ENCODE measurements around the gene NIFK.

The NIFK gene

DNA sequence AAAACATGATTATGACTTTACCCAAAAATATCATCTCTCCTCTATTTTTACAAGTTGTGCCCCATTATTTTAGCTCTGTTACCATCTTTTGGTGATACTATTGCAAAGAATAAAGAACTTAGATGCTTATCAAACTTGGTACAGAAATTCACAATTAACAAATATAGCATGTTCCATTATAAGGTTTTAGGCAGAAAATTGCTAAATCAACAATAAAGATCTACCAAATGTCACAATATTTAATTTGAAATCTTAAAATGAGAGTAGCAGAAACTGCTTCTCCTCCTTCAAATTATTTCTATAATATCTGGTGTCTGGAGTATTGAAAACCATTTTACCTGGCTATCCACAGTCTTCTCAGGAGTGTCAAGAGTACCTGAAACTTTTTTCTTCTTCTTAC lies 8.7 kb downstream of the NIFK start:
- peaks cover 33% of the 10 kb centered on the region for H3K36me3 ChIP-seq
- H3K27ac ChIP-seq: no peak overlapping the region
- no peaks in the 10 kb centered on the region for H3K27me3 ChIP-seq
- TF ChIP-seq, protein P1, sequence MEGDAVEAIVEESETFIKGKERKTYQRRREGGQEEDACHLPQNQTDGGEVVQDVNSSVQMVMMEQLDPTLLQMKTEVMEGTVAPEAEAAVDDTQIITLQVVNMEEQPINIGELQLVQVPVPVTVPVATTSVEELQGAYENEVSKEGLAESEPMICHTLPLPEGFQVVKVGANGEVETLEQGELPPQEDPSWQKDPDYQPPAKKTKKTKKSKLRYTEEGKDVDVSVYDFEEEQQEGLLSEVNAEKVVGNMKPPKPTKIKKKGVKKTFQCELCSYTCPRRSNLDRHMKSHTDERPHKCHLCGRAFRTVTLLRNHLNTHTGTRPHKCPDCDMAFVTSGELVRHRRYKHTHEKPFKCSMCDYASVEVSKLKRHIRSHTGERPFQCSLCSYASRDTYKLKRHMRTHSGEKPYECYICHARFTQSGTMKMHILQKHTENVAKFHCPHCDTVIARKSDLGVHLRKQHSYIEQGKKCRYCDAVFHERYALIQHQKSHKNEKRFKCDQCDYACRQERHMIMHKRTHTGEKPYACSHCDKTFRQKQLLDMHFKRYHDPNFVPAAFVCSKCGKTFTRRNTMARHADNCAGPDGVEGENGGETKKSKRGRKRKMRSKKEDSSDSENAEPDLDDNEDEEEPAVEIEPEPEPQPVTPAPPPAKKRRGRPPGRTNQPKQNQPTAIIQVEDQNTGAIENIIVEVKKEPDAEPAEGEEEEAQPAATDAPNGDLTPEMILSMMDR (IDR thresholded peaks at IDR 0.05): no peak
- no peak overlapping the region for H3K4me3 ChIP-seq (ENCODE audit: low read depth in 1 of 2, low read length in 1 of 2)
- H3K9me3 ChIP-seq: no peaks in the 10 kb centered on the region
- H3K4me1 ChIP-seq (ENCODE audit: control insufficient read depth in 1 of 2, insufficient read depth in 1 of 2, low read depth in 1 of 2, low read length in 1 of 2): no peaks in the 10 kb centered on the region

DNA sequence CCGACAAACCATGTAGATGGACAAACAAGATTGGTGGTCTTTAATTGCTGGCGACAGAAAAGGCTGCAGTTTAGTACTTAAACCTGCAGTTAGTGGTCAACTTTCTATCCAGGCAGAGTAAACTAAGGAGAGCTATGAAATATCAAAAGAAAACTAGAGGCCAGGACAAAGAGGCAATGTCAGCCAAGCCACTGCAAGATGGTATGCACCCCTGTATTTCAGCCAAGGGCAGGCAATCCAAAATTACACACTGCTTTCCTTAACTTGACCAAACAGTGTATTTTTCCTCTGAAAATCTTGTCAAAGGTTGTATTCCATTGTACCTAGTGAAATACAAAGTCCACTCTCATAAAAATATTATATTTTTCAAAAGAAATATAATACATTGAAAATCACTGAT lies 9.3 kb downstream of the NIFK start:
- Histone ChIP-seq H3K4me3 (ENCODE audit: low read depth in 1 of 2, low read length in 1 of 2) (no peak overlapping the region), H3K27ac (no peak overlapping the region), H3K36me3 (peaks cover 33% of the 10 kb centered on the region), H3K27me3 (no peaks in the 10 kb centered on the region), H3K4me1 (ENCODE audit: control insufficient read depth in 1 of 2, insufficient read depth in 1 of 2, low read depth in 1 of 2, low read length in 1 of 2) (no peaks in the 10 kb centered on the region), H3K9me3 (no peaks in the 10 kb centered on the region)
- TF ChIP-seq, protein P1 (IDR thresholded peaks at IDR 0.05): no peak

DNA sequence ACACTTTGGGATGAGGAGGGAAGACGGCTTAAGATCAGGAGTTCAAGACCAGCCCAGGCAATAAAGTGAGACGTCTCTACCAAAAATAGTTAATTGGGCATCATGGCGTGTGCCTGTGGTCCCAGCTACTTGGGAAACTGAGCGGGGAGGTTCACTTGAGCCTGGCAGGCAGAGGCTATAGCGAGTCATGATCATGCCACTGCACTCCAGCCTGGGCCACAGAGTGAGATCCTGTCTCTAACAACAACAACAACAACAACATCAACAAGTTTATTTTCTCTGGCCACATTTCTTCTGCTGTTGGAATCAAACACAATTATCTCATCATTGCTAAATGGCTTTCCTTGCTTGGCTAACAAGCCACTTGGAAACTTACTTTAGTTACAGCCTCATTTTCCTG lies 13.4 kb downstream of the NIFK start:
- H3K36me3 ChIP-seq: peaks cover 18% of the 10 kb centered on the region
- no peak overlapping the region for H3K27ac ChIP-seq
- peaks cover 4 to 6% of the 10 kb centered on the region in 2 experiments for H3K4me1 ChIP-seq (ENCODE audit: control insufficient read depth in 1 of 2, insufficient read depth in 1 of 2, low read depth in 1 of 2, low read length in 1 of 2)
- H3K9me3 ChIP-seq: no peaks in the 10 kb centered on the region
- no peak overlapping the region for H3K4me3 ChIP-seq (ENCODE audit: low read depth in 1 of 2, low read length in 1 of 2)
- no peaks in the 10 kb centered on the region for H3K27me3 ChIP-seq
- TF ChIP-seq, protein P1 (IDR thresholded peaks at IDR 0.05): no peak

DNA sequence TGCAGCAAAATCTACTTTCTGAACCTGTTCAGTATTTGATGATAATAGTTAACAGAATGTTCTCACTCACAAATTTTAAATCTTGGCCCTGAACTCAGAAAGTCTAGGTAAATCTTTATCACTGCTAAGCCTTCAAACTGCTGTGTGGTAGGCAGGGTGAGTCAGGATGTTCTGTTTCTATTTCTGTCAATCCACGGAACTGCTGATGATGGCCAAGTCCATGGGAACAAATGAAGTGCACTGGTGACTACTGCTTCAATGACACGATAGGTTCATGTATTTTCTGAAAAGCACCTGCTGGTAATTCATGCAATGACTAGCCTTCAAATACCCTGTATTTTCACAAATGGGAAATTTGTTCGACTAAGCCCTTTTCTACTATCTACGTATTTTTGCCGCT lies 14.2 kb downstream of the NIFK start:
- no peaks in the 10 kb centered on the region for H3K9me3 ChIP-seq
- no peak overlapping the region for H3K27ac ChIP-seq
- H3K27me3 ChIP-seq: no peaks in the 10 kb centered on the region
- H3K36me3 ChIP-seq: peaks cover 10% of the 10 kb centered on the region
- peaks cover 4 to 6% of the 10 kb centered on the region in 2 experiments for H3K4me1 ChIP-seq (ENCODE audit: control insufficient read depth in 1 of 2, insufficient read depth in 1 of 2, low read depth in 1 of 2, low read length in 1 of 2)
- no peak overlapping the region for H3K4me3 ChIP-seq (ENCODE audit: low read depth in 1 of 2, low read length in 1 of 2)
- TF ChIP-seq, protein P1 (IDR thresholded peaks at IDR 0.05): no peak

DNA sequence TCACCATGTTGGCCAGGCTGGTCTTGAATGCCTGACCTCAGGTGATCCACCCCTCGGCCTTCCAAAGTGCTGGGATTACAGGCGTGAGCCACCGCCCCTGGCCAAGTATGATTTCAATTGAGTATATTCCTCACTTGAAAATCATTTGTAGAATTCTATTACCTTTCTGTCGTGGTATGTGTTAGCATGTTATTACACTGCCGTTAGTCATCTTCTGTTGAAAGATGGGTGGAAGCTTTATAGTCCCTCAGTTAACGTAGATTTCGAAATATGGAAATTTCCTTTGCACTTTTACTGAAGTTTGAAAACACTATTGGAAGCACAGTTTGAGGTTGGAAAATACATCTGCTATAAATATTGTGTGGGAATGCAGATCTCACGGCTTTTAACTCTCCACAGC lies 14.7 kb downstream of the NIFK start:
- Histone ChIP-seq H3K4me1 (ENCODE audit: control insufficient read depth in 1 of 2, insufficient read depth in 1 of 2, low read depth in 1 of 2, low read length in 1 of 2) (peaks cover 4 to 6% of the 10 kb centered on the region in 2 experiments), H3K9me3 (no peaks in the 10 kb centered on the region), H3K27ac (no peak overlapping the region), H3K27me3 (no peaks in the 10 kb centered on the region), H3K36me3 (peaks cover 4% of the 10 kb centered on the region), H3K4me3 (ENCODE audit: low read depth in 1 of 2, low read length in 1 of 2) (no peak overlapping the region)
- TF ChIP-seq, protein P1 (IDR thresholded peaks at IDR 0.05): no peak

DNA sequence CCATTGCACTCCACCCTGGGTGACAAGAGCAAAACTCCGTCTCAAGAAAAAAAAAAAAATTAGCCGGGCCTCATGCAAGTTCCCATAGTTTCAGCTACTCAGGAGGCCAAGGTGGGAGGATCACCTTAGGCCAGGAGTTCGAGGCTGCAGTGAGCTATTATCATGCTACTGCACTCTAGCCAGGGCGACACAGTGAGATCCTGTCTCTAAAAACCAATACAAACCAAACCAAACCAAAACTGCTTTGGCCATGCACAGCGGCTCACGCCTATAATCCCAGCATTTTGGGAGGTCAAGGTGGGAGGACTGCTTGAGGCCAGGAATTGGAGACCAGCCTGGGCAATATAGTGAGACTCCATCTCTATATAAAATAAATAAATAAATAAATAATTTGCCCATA lies 19.1 kb downstream of the NIFK start:
- Histone ChIP-seq H3K4me1 (ENCODE audit: control insufficient read depth in 1 of 2, insufficient read depth in 1 of 2, low read depth in 1 of 2, low read length in 1 of 2) (peaks cover 13% of the 10 kb centered on the region in 2 experiments), H3K27ac (no peak overlapping the region), H3K9me3 (no peaks in the 10 kb centered on the region), H3K27me3 (no peaks in the 10 kb centered on the region), H3K4me3 (ENCODE audit: low read depth in 1 of 2, low read length in 1 of 2) (no peak overlapping the region), H3K36me3 (no peaks in the 10 kb centered on the region)
- TF ChIP-seq, protein P1 (IDR thresholded peaks at IDR 0.05): no peak
